K562 (cell line): ENCODE measurements around the gene TMTC2. TPM values are rescaled to one million over a fixed set of nuclear protein-coding genes. Genes with fewer than 3 reads are reported as not detected.

Source experiments
- ATAC-seq: fragments of 200-7000 bp; cut with Tn5 transposase; 3 replicates; pipeline ENCODE4 v1.9.1; 2020; ENCODE audit warnings: moderate library complexity
- BruUV-seq: library from RNA; stranded (reverse); fragments of 400-500 nt; replicated peaks from 2 replicates; lab custom pipeline; 2021; lab: Mats Ljungman, UMichigan
- CTCF ChIA-PET: fragments of 300-600 bp; formaldehyde crosslinking; extraction: SDS; loops from one replicate; lab custom pipeline; 2021; ENCODE audit warnings: low intra/inter-chr PET ratio; lab: Yijun Ruan, JAX
- POLR2A ChIA-PET: fragments of 300-600, 350-650 bp; sonication (Branson Sonifier 250); formaldehyde crosslinking; extraction: SDS; loops from one replicate; lab custom pipeline; 2021; ENCODE audit warnings: antibody characterized with exemption, inconsistent platforms; lab: Yijun Ruan, JAX
- DNase-seq, 4 experiments: peaks; one replicate each; pipeline versions ENCODE4 v3.0.0 to v3.0.0-alpha.2; 2011 to 2018; ENCODE audit warnings: low spot score in 3 of 4, mixed read lengths in 3 of 4; ENCODE audit errors: extremely low read depth in 1 of 4
- FAIRE-seq: peaks from 2 replicates; lab custom pipeline; 2011; peaks lifted over from hg19 to GRCh38; lab: Jason Lieb, UNC
- H2AFZ ChIP-seq: 2 replicates; pipeline ENCODE4 v1.6.0; 2011; ENCODE audit warnings: low read depth, low read length, control low read depth, inconsistent platforms
- H3K27ac ChIP-seq: fragments of 200-600 bp; 3 replicates; pipeline ENCODE4 v1.8.0; 2011; ENCODE audit warnings: low read depth, mild to moderate bottlenecking, control low read depth, inconsistent platforms, low read length, moderate library complexity, mixed read lengths; ENCODE audit errors: extremely low read depth
- H3K27me3 ChIP-seq, 2 experiments: fragments of 300-600 bp in 1 of 2; 2 replicates in 1 of 2; 3 replicates in 1 of 2; pipeline versions ENCODE4 v1.6.0 to v1.8.0; 2011; ENCODE audit warnings: inconsistent platforms in 2 of 2, low read length in 2 of 2, mild to moderate bottlenecking in 1 of 2, mixed read lengths in 1 of 2, moderate library complexity in 1 of 2; ENCODE audit not compliant: control insufficient read depth in 2 of 2, insufficient read depth in 2 of 2
- H3K36me3 ChIP-seq: fragments of 300-600 bp; 3 replicates; pipeline ENCODE4 v1.8.0; 2011; ENCODE audit warnings: mild to moderate bottlenecking, low read length, inconsistent platforms; ENCODE audit not compliant: control insufficient read depth, insufficient read depth
- H3K4me1 ChIP-seq, 2 experiments: fragments of 200-600 bp in 1 of 2; replicated peaks in 1 of 2; 2 replicates in 1 of 2; 3 replicates in 1 of 2; pipeline versions ENCODE4 v1.5.1 to v1.8.0; 2011; ENCODE audit warnings: inconsistent platforms in 2 of 2, low read length in 2 of 2, mild to moderate bottlenecking in 1 of 2, mixed read lengths in 1 of 2, moderate library complexity in 1 of 2; ENCODE audit not compliant: control insufficient read depth in 2 of 2, insufficient read depth in 2 of 2
- H3K4me2 ChIP-seq: 2 replicates; pipeline ENCODE4 v1.6.1; 2011; ENCODE audit warnings: low read length, control low read depth, inconsistent platforms, mixed read lengths; ENCODE audit not compliant: insufficient read depth
- H3K4me3 ChIP-seq: fragments of 200-600 bp; sonication (generic), shearing (Covaris generic); 2 replicates; pipeline ENCODE4 v1.5.1; 2016; ENCODE audit warnings: control low read depth, inconsistent platforms
- H3K79me2 ChIP-seq: fragments of 200-600 bp; 3 replicates; pipeline ENCODE4 v1.8.0; 2011; ENCODE audit warnings: low read length, inconsistent platforms; ENCODE audit not compliant: control insufficient read depth, insufficient read depth
- H3K9ac ChIP-seq, 2 experiments: 2 replicates each; pipeline versions ENCODE4 v1.6.0 to v1.6.1; 2011; ENCODE audit warnings: low read depth in 2 of 2, low read length in 2 of 2, control low read depth in 1 of 2, inconsistent platforms in 1 of 2, mild to moderate bottlenecking in 1 of 2, mixed read lengths in 1 of 2; ENCODE audit not compliant: insufficient read depth in 1 of 2
- H3K9me1 ChIP-seq: one replicate; pipeline ENCODE4 v1.6.0; 2011; ENCODE audit warnings: inconsistent platforms, mild to moderate bottlenecking, low read length, moderate library complexity; ENCODE audit not compliant: control insufficient read depth, insufficient read depth
- H3K9me3 ChIP-seq: replicated peaks from 2 replicates; pipeline ENCODE4 v1.5.1; 2011; ENCODE audit warnings: low read depth, low read length, inconsistent platforms; ENCODE audit not compliant: control insufficient read depth, insufficient read depth
- H4K20me1 ChIP-seq: replicated peaks from 2 replicates; pipeline ENCODE4 v1.6.1; 2011; ENCODE audit warnings: low read length, inconsistent platforms, mixed read lengths; ENCODE audit not compliant: control insufficient read depth, insufficient read depth
- NCOA4 ChIP-seq: fragments of 450-650 bp; IDR thresholded peaks from 2 replicates; pipeline ENCODE4 v1.6.1; 2018; ENCODE audit warnings: mild to moderate bottlenecking; ENCODE audit not compliant: partially characterized antibody
- NCOA6 ChIP-seq: fragments of 450-650 bp; IDR thresholded peaks from 2 replicates; pipeline ENCODE4 v1.6.1; 2017; ENCODE audit warnings: mild to moderate bottlenecking
- POLR2AphosphoS2 ChIP-seq: IDR thresholded peaks from 2 replicates; pipeline ENCODE4 v1.6.1; 2012; ENCODE audit warnings: low read length, improper control_type of control experiment
- POLR2H ChIP-seq: IDR thresholded peaks from 2 replicates; pipeline ENCODE4 v1.6.1; 2016; ENCODE audit warnings: missing genetic modification characterization, low read depth, mild to moderate bottlenecking, control low read depth, missing compliant biosample characterization, moderate library complexity
- ZNF507 ChIP-seq: conservative IDR thresholded peaks from 2 replicates; pipeline ENCODE4 v1.6.1; 2017; ENCODE audit warnings: missing genetic modification characterization, missing compliant biosample characterization
- ZNF644 ChIP-seq: fragments of 200-800 bp; sonication (Bioruptor generic); IDR thresholded peaks from 2 replicates; pipeline ENCODE4 v1.6.1; 2016; ENCODE audit warnings: low read depth, missing genetic modification characterization, missing compliant biosample characterization
- WGBS: fragments of 100-300 bp; shearing (Covaris generic); methylation state at CpG from one replicate; pipeline ENCODE4 v1.1.6; 2016; ENCODE audit warnings: low coverage, mixed read lengths; ENCODE audit not compliant: insufficient coverage; ENCODE audit errors: missing lambda C conversion rate; 5-methylcytosine and 5-hydroxymethylcytosine counted together
- in situ Hi-C: fragments of 300-500 bp; cut with MboI; formaldehyde crosslinking; loops from 4 replicates; pipeline ENCODE4 v1.15.0; 2018; ENCODE audit warnings: inconsistent platforms, mixed read lengths
- intact Hi-C: fragments of 100-400 bp; cut with micrococcal nuclease; formaldehyde crosslinking; loops from 2 replicates; pipeline ENCODE4 v1.14.2; 2022
- polyA plus RNA-seq, 8 experiments: library from polyadenylated mRNA; depleted of rRNA in 4 of 8; stranded (reverse) in 5 of 8; unstranded in 3 of 8; fragments of >200 nt; fragmentation: Nextera tagmentation in 2 of 8; fragmentation: Illumina TruSeq in 1 of 8; extraction: Ambion mirVana in 2 of 8; extraction: Trizol in 1 of 8; gene quantifications; 2 replicates each; pipeline versions ENCODE4 v1.2.1 to v1.2.3, GENCODE V29; 2011 to 2014; ENCODE audit warnings: inconsistent platforms in 1 of 8, missing spikeins in 1 of 8
- total RNA-seq, 7 experiments: library from RNA; depleted of rRNA in 6 of 7; stranded (reverse); fragments of >200 nt in 6 of 7; fragmentation: Illumina TruSeq in 2 of 7; extraction: Trizol in 2 of 7; gene quantifications; 2 replicates each; pipeline versions ENCODE4 v1.2.1 to v1.2.3, GENCODE V29; 2011 to 2021; ENCODE audit warnings: low replicate concordance in 1 of 7
- TF ChIP-seq, protein P1 (sequence below): fragments of 250-450 bp; sonication (Bioruptor Pico); IDR thresholded peaks from 2 replicates; pipeline ENCODE4 v1.4.0; 2020; ENCODE audit warnings: borderline replicate concordance
- TF ChIP-seq, protein P2 (sequence below), 2 experiments: fragments of 450-650 bp in 1 of 2; sonication (generic) in 1 of 2; formaldehyde crosslinking; conservative IDR thresholded peaks; 2 replicates each; pipeline versions ENCODE4 v1.4.0 to v1.8.1; 2020 to 2022; ENCODE audit warnings: mild to moderate bottlenecking in 1 of 2, missing genetic modification reagents in 1 of 2
- TF ChIP-seq, protein P3 (sequence below): fragments of 200-800 bp; sonication (Bioruptor generic); IDR thresholded peaks from 2 replicates; pipeline ENCODE4 v1.6.1; 2016; ENCODE audit warnings: missing genetic modification characterization, missing compliant biosample characterization
- TF ChIP-seq, protein P4 (sequence below): IDR thresholded peaks from 2 replicates; pipeline ENCODE4 v1.6.1; 2012; ENCODE audit warnings: low read depth, low read length, improper control_type of control experiment, borderline replicate concordance

Gene TMTC2
- total and polyA plus RNA-seq, 9 of the 15 experiments (the other 6 are each of a cell fraction or from before 2014, with no cell fraction given) = 0.29 to 1.1 (median 0.55) TPM

DNA sequence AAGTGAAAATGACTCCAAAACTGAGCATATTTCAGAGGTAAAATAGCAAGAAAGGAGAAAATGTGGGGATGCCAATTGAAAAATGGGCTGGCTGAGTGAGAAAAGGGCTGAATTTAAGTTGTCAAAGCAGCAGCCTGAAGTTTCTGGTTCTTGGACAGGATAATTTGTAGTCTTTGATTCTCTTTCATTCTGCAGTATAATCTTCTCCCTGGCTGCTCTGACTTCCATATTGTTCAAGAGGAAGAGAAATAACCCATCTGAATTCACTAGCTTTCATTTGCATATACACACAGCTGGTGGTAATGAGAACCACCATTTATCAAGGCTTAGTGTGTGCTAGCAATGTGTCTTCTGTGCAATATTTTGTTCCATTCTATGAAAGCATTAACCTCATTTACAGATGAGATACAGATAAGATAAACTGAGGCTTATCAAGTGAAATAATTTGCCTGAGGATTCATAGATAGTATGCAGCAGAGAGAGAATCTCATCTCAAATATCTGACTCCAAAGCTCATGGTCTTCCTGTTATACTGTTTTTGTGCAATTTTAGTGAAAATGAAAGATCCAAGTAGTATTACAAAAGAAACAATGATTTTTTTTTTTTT lies 184.2 kb downstream of the TMTC2 start (continued):
- TF ChIP-seq, protein P1, sequence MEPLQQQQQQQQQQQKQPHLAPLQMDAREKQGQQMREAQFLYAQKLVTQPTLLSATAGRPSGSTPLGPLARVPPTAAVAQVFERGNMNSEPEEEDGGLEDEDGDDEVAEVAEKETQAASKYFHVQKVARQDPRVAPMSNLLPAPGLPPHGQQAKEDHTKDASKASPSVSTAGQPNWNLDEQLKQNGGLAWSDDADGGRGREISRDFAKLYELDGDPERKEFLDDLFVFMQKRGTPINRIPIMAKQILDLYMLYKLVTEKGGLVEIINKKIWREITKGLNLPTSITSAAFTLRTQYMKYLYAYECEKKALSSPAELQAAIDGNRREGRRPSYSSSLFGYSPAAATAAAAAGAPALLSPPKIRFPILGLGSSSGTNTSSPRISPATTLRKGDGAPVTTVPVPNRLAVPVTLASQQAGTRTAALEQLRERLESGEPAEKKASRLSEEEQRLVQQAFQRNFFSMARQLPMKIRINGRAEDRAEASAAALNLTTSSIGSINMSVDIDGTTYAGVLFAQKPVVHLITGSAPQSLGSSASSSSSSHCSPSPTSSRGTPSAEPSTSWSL (CRISPR knock-in tag) = no peak
- no peak for TF ChIP-seq ZNF644 (tag)
- TF ChIP-seq, all 486 proteins: peak for 0

DNA sequence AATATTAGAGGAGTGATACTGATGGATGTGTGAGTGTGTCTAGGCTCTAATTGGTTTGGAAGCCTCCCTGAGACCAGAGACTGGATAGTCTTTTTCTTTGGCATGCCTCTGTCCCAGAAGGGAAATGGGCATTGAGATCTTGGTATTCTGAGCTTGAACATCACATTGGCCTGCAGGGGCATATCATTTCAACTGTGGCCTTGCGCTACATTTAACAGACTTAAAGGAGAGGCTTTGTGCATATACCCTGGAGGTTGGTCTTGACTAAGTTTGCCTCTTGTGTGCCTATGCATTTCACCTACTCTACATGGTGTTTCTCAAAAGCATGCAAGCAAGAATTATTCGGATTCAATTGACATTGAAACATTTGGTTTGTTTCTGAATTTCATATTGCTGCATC lies 185.4 kb downstream of the TMTC2 start:
- DNase-seq (no peak), FAIRE-seq (no peak), ATAC-seq (no peak)
- WGBS = 0% methylated on average over 2 of the region's 2 CpGs
- CTCF ChIA-PET = no interaction called here
- Histone ChIP-seq H4K20me1 (no peaks in the 10 kb centered on the region), H3K9me3 (no peaks in the 10 kb centered on the region), H3K9ac (no peak overlapping the region), H3K4me3 (no peak overlapping the region), H3K27me3 (no peaks in the 10 kb centered on the region), H3K27ac (no peak overlapping the region), H3K4me1 (no peaks in the 10 kb centered on the region), H3K36me3 (no peaks in the 10 kb centered on the region), H3K9me1 (no peaks in the 10 kb centered on the region), H3K4me2 (no peak overlapping the region), H3K79me2 (no peaks in the 10 kb centered on the region), H2AFZ (no peak overlapping the region)
- BruUV-seq = no TSS peak
- intact Hi-C loops = no loop called here
- POLR2A ChIA-PET = no interaction called here
- in situ Hi-C loops = no loop called here
- TF ChIP-seq POLR2AphosphoS2 = no peak
- TF ChIP-seq NCOA4 = no peak
- TF ChIP-seq, protein P2, sequence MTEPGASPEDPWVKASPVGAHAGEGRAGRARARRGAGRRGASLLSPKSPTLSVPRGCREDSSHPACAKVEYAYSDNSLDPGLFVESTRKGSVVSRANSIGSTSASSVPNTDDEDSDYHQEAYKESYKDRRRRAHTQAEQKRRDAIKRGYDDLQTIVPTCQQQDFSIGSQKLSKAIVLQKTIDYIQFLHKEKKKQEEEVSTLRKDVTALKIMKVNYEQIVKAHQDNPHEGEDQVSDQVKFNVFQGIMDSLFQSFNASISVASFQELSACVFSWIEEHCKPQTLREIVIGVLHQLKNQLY (CRISPR knock-in tag; conservative IDR thresholded peaks at IDR 0.05) = no peak
- TF ChIP-seq, protein P3, sequence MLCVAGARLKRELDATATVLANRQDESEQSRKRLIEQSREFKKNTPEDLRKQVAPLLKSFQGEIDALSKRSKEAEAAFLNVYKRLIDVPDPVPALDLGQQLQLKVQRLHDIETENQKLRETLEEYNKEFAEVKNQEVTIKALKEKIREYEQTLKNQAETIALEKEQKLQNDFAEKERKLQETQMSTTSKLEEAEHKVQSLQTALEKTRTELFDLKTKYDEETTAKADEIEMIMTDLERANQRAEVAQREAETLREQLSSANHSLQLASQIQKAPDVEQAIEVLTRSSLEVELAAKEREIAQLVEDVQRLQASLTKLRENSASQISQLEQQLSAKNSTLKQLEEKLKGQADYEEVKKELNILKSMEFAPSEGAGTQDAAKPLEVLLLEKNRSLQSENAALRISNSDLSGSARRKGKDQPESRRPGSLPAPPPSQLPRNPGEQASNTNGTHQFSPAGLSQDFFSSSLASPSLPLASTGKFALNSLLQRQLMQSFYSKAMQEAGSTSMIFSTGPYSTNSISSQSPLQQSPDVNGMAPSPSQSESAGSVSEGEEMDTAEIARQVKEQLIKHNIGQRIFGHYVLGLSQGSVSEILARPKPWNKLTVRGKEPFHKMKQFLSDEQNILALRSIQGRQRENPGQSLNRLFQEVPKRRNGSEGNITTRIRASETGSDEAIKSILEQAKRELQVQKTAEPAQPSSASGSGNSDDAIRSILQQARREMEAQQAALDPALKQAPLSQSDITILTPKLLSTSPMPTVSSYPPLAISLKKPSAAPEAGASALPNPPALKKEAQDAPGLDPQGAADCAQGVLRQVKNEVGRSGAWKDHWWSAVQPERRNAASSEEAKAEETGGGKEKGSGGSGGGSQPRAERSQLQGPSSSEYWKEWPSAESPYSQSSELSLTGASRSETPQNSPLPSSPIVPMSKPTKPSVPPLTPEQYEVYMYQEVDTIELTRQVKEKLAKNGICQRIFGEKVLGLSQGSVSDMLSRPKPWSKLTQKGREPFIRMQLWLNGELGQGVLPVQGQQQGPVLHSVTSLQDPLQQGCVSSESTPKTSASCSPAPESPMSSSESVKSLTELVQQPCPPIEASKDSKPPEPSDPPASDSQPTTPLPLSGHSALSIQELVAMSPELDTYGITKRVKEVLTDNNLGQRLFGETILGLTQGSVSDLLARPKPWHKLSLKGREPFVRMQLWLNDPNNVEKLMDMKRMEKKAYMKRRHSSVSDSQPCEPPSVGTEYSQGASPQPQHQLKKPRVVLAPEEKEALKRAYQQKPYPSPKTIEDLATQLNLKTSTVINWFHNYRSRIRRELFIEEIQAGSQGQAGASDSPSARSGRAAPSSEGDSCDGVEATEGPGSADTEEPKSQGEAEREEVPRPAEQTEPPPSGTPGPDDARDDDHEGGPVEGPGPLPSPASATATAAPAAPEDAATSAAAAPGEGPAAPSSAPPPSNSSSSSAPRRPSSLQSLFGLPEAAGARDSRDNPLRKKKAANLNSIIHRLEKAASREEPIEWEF (CRISPR knock-in tag) = no peak
- TF ChIP-seq ZNF507 (tag) = no peak
- no peak for TF ChIP-seq NCOA6
- TF ChIP-seq, protein P4, sequence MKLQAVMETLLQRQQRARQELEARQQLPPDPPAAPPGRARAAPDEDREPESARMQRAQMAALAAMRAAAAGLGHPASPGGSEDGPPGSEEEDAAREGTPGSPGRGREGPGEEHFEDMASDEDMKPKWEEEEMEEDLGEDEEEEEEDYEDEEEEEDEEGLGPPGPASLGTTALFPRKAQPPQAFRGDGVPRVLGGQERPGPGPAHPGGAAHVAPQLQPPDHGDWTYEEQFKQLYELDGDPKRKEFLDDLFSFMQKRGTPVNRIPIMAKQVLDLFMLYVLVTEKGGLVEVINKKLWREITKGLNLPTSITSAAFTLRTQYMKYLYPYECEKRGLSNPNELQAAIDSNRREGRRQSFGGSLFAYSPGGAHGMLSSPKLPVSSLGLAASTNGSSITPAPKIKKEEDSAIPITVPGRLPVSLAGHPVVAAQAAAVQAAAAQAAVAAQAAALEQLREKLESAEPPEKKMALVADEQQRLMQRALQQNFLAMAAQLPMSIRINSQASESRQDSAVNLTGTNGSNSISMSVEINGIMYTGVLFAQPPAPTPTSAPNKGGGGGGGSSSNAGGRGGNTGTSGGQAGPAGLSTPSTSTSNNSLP = no peak
- TF ChIP-seq POLR2H (tag) = no peak
